Aorta (tissue), 5 donors: ENCODE measurements around the gene EML1. TPM values are rescaled to one million over a fixed set of nuclear protein-coding genes. Genes with fewer than 3 reads are reported as not detected.

Experiments used
- ATAC-seq: fragments of 200-7000 bp; cut with Tn5 transposase; one replicate; pipeline ENCODE4 v1.9.1; 2022; ENCODE audit warnings: moderate library complexity; ENCODE audit not compliant: low FRiP score
- DNase-seq, 2 donors: peaks; one replicate each; pipeline ENCODE4 v3.0.0-alpha.2; 2020
- H3K27ac ChIP-seq, 2 donors: one replicate each; pipeline ENCODE4 v1.5.1; 2013; ENCODE audit warnings: low read length in 2 of 2, mild to moderate bottlenecking in 2 of 2, moderate library complexity in 2 of 2, control low read depth in 1 of 2, inconsistent platforms in 1 of 2, low read depth in 1 of 2
- H3K27me3 ChIP-seq, 2 donors: one replicate each; pipeline ENCODE4 v1.6.1; 2013; ENCODE audit warnings: control low read depth in 1 of 2, low read length in 1 of 2, mild to moderate bottlenecking in 1 of 2, moderate library complexity in 1 of 2; ENCODE audit not compliant: insufficient read depth in 2 of 2, control insufficient read depth in 1 of 2
- H3K36me3 ChIP-seq, 2 donors: one replicate each; pipeline ENCODE4 v1.6.1; 2013; ENCODE audit warnings: control low read depth in 1 of 2, low read length in 1 of 2, mild to moderate bottlenecking in 1 of 2; ENCODE audit not compliant: insufficient read depth in 2 of 2, control insufficient read depth in 1 of 2
- H3K4me1 ChIP-seq, 2 donors: one replicate each; pipeline ENCODE4 v1.6.1; 2013; ENCODE audit warnings: low read length in 2 of 2, control low read depth in 1 of 2, mild to moderate bottlenecking in 1 of 2, moderate library complexity in 1 of 2; ENCODE audit not compliant: insufficient read depth in 2 of 2, control insufficient read depth in 1 of 2
- H3K4me3 ChIP-seq, 2 donors: one replicate each; pipeline ENCODE4 v1.5.1; 2013; ENCODE audit warnings: low read length in 2 of 2, control low read depth in 1 of 2, mild to moderate bottlenecking in 1 of 2
- H3K9me3 ChIP-seq: one replicate; pipeline ENCODE4 v1.6.1; 2013; ENCODE audit warnings: mild to moderate bottlenecking, low read length; ENCODE audit not compliant: control insufficient read depth
- WGBS, 2 donors: extraction: QIAGEN DNeasy Blood & Tissue Kit; methylation state at CpG; one replicate each; pipeline ENCODE4 v1.1.7; 2013; 5-methylcytosine and 5-hydroxymethylcytosine counted together
- intact Hi-C, 2 donors: fragments of 100-400 bp; cut with DNase I; formaldehyde crosslinking; loops; one replicate each; pipeline versions ENCODE4 v1.14.2 to v1.15.0; 2022
- polyA plus RNA-seq, 2 donors: library from polyadenylated mRNA; stranded (reverse); fragments of 200-250 nt; gene quantifications; one replicate each; pipeline ENCODE4 v1.2.3, GENCODE V29; 2013
- total RNA-seq, 2 donors: library from RNA; stranded (reverse); fragmentation: NEBNext Ultra II Directional; extraction: Animal tissue kit (Norgen Biotek cat#: 25700); gene quantifications; one replicate each; pipeline ENCODE4 v1.2.1, GENCODE V29; 2021
- donor health status: healthy with polysubstance abuse.
- donor health status: Bipolar disorder and iron deficiency.
- donor health status: DM: no; HTN: no; CAD: no.
- donor health status: DM: no; HTN: no; CAD: no.
- donor health status: DM: yes; HTN: yes; CAD: no.

Gene EML1
- total and polyA plus RNA-seq, 4 donors = 4.8 to 62.0 (median 36.6) TPM

- no peaks in the 10 kb centered on the region for H3K4me1 ChIP-seq
- DNase-seq (no peak), ATAC-seq (no peak)
- H3K4me3 ChIP-seq = no peak overlapping the region
- no peaks in the 10 kb centered on the region for H3K27me3 ChIP-seq
- no peaks in the 10 kb centered on the region for H3K36me3 ChIP-seq
- no peaks in the 10 kb centered on the region for H3K9me3 ChIP-seq
- WGBS, 2 donors = 31 to 54% methylated on average over 5 of the region's 5 CpGs
- no peak overlapping the region for H3K27ac ChIP-seq
- intact Hi-C loops = no loop called here
Observed at GRCh38 chr14:99853206-99853605, 60.0 kb downstream of the EML1 start.

GRCh38 chr14:99854831-99855230, 61.6 kb downstream of the EML1 start:
- Histone ChIP-seq H3K4me3 (no peak overlapping the region), H3K27ac (no peak overlapping the region), H3K27me3 (no peaks in the 10 kb centered on the region), H3K4me1 (no peaks in the 10 kb centered on the region), H3K36me3 (no peaks in the 10 kb centered on the region), H3K9me3 (no peaks in the 10 kb centered on the region)
- intact Hi-C loops = no loop called here
- WGBS, 2 donors = 79 to 91% methylated on average over 5 of the region's 5 CpGs
- DNase-seq (no peak), ATAC-seq (no peak)

GRCh38 chr14:99855271-99855670, 62.1 kb downstream of the EML1 start:
- no peaks in the 10 kb centered on the region for H3K4me1 ChIP-seq
- DNase-seq = no peak
- no peaks in the 10 kb centered on the region for H3K36me3 ChIP-seq
- intact Hi-C loops = no loop called here
- no peak overlapping the region for H3K27ac ChIP-seq
- H3K27me3 ChIP-seq = no peaks in the 10 kb centered on the region
- no peak for ATAC-seq
- H3K4me3 ChIP-seq = no peak overlapping the region
- no peaks in the 10 kb centered on the region for H3K9me3 ChIP-seq

GRCh38 chr14:99857551-99857950, 64.3 kb downstream of the EML1 start:
- intact Hi-C loops = no loop called here
- H3K36me3 ChIP-seq = no peaks in the 10 kb centered on the region
- DNase-seq (no peak), ATAC-seq (no peak)
- H3K4me1 ChIP-seq = no peaks in the 10 kb centered on the region
- H3K4me3 ChIP-seq = no peak overlapping the region
- 99 to 100% methylated on average over 1 of the region's 1 CpG for WGBS, 2 donors
- H3K27ac ChIP-seq = no peak overlapping the region
- no peaks in the 10 kb centered on the region for H3K9me3 ChIP-seq
- H3K27me3 ChIP-seq = no peaks in the 10 kb centered on the region

GRCh38 chr14:99860219-99860618, 67.0 kb downstream of the EML1 start:
- Histone ChIP-seq H3K4me1 (no peaks in the 10 kb centered on the region), H3K9me3 (no peaks in the 10 kb centered on the region), H3K36me3 (no peaks in the 10 kb centered on the region), H3K27me3 (no peaks in the 10 kb centered on the region), H3K27ac (no peak overlapping the region), H3K4me3 (no peak overlapping the region)
- intact Hi-C loops = no loop called here
- 93 to 94% methylated on average over 5 of the region's 5 CpGs for WGBS, 2 donors
- ATAC-seq (no peak), DNase-seq (no peak)

- ATAC-seq = no peak
- 72 to 75% methylated on average over 4 of the region's 4 CpGs for WGBS, 2 donors
- no peaks in the 10 kb centered on the region for H3K27me3 ChIP-seq
- no peak overlapping the region for H3K27ac ChIP-seq
- H3K4me3 ChIP-seq = no peak overlapping the region
- intact Hi-C loops = no loop called here
- DNase-seq = no peak
- H3K4me1 ChIP-seq = no peaks in the 10 kb centered on the region
- H3K36me3 ChIP-seq = no peaks in the 10 kb centered on the region
- no peaks in the 10 kb centered on the region for H3K9me3 ChIP-seq
Observed at GRCh38 chr14:99862136-99862535, 68.9 kb downstream of the EML1 start.

- Histone ChIP-seq H3K36me3 (no peaks in the 10 kb centered on the region), H3K4me3 (no peak overlapping the region), H3K4me1 (no peaks in the 10 kb centered on the region), H3K27ac (no peak overlapping the region), H3K27me3 (no peaks in the 10 kb centered on the region), H3K9me3 (no peaks in the 10 kb centered on the region)
- ATAC-seq (no peak), DNase-seq (no peak)
- intact Hi-C loops = no loop called here
- WGBS, 2 donors = 95 to 98% methylated on average over 2 of the region's 2 CpGs
Observed at GRCh38 chr14:99863059-99863458, 69.8 kb downstream of the EML1 start.

- Histone ChIP-seq H3K9me3 (no peaks in the 10 kb centered on the region), H3K4me1 (no peaks in the 10 kb centered on the region), H3K27me3 (no peaks in the 10 kb centered on the region), H3K27ac (no peak overlapping the region), H3K4me3 (no peak overlapping the region), H3K36me3 (no peaks in the 10 kb centered on the region)
- no peak for ATAC-seq
- 73 to 75% methylated on average over 2 of the region's 2 CpGs for WGBS, 2 donors
- intact Hi-C loops = no loop called here
- DNase-seq = no peak
Observed at GRCh38 chr14:99865408-99865807, 72.2 kb downstream of the EML1 start.

GRCh38 chr14:99870617-99871016, 77.4 kb downstream of the EML1 start:
- no peak for ATAC-seq
- H3K4me3 ChIP-seq = no peak overlapping the region
- WGBS, 2 donors = 95% methylated on average over 3 of the region's 3 CpGs

More at GRCh38 chr14:99870617-99871016, 77.4 kb downstream of the EML1 start:
- intact Hi-C loops = loop anchor here in 1 of 2 donors (5.0 kb wide), 1 partner anchor 188 kb away; the partner anchor contains the start of gene CYP46A1
- no peaks in the 10 kb centered on the region for H3K27me3 ChIP-seq
- no peaks in the 10 kb centered on the region for H3K36me3 ChIP-seq
- no peak overlapping the region for H3K27ac ChIP-seq
- no peak for DNase-seq
- no peaks in the 10 kb centered on the region for H3K4me1 ChIP-seq
- H3K9me3 ChIP-seq = no peaks in the 10 kb centered on the region
